ENCODE data around the gene CSF1R. TPM values are rescaled to one million over a fixed set of nuclear protein-coding genes. Genes with fewer than 3 reads are reported as not detected.

Gene CSF1R
- total and polyA plus RNA-seq, 2 of the 4 experiments (the other 2 are of a cell fraction), result 0.14 to 0.36 TPM

DNA sequence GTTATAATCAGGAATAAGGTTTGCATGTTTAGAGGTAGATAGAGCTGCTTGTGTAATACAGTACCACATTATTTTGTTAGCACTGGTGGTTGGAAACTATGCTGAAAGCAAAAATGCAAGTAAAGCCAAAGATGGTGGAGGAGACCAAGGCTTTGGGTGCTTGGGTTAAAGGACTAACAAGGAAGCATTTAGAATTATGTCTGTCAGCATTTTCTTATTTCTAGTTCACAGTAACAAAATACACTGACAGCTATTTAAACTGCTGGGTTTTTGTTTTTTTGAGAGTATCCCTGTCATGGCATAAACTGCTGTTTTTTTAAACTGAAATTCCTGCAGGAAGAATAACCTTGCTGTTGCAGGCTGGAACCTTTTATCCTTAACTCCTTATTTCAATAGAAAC lies 79.3 kb downstream of the CSF1R start:
- ATAC-seq (ENCODE audit: low read depth) (no peak), DNase-seq (no peak)
- no peak overlapping the region for H3K56ac ChIP-seq (ENCODE audit: extremely low read depth, insufficient read depth, low read length)
- H3K9ac ChIP-seq (ENCODE audit: low read depth, low read length), result no peak overlapping the region
- no peak overlapping the region for H4K8ac ChIP-seq (ENCODE audit: low read depth in 2 of 2, low read length in 2 of 2)
- H3K79me1 ChIP-seq (ENCODE audit: low read depth in 1 of 2, low read length in 2 of 2), result peaks cover 30 to 72% of the 10 kb centered on the region in 2 experiments
- no peak overlapping the region for H3K23ac ChIP-seq (ENCODE audit: low read depth, low read length)
- TF ChIP-seq MAFK (IDR thresholded peaks at IDR 0.05; ENCODE audit: low read depth, low read length), result peak; percentile 70
- TF ChIP-seq NFE2L2 (IDR thresholded peaks at IDR 0.05; ENCODE audit: low read depth, low read length), result no peak
- H2BK120ac ChIP-seq (ENCODE audit: low read depth, low read length), result no peak overlapping the region
- ChIA-PET POLR2A (ENCODE audit: unreplicated experiment) (no interaction called here), CTCF (no interaction called here)
- no peak overlapping the region for H3K27ac ChIP-seq (ENCODE audit: insufficient read depth, low read length)
- no peak overlapping the region for H3K4me2 ChIP-seq (ENCODE audit: low read depth, low read length)
- no peak overlapping the region for H4K91ac ChIP-seq (ENCODE audit: insufficient read depth, low read depth, low read length)
- no peak overlapping the region for H2AK9ac ChIP-seq (replicated peaks; ENCODE audit: low read depth, low read length, poor library complexity)
- H3K4me1 ChIP-seq (ENCODE audit: control insufficient read depth, insufficient read depth, low read length), result no peaks in the 10 kb centered on the region
- no peaks in the 10 kb centered on the region for H3K27me3 ChIP-seq (ENCODE audit: control insufficient read depth, insufficient read depth, low read length)
- peaks cover 31% of the 10 kb centered on the region for H3K36me3 ChIP-seq (ENCODE audit: control insufficient read depth, insufficient read depth, low read length)
- H2BK20ac ChIP-seq (ENCODE audit: low read depth, low read length), result no peak overlapping the region
- H4K5ac ChIP-seq (ENCODE audit: low read depth, low read length), result no peak overlapping the region
- H3K4ac ChIP-seq (ENCODE audit: low read depth, low read length), result no peak overlapping the region
- BruUV-seq (replicated peaks), result no TSS peak
- no peak overlapping the region for H3K18ac ChIP-seq (ENCODE audit: low read depth, low read length)
- dilution Hi-C loops (cut with HindIII; ENCODE audit: low sequenced_read_pairs, unreplicated experiment), result no loop called here
- no peak overlapping the region for H2BK5ac ChIP-seq (ENCODE audit: low read depth, low read length, poor library complexity, severe bottlenecking)
- in situ Hi-C loops (cut with MboI; ENCODE audit: low sequenced_read_pairs), result loop anchor here (10.0 kb wide), 1 partner anchor 208 kb away; no protein-coding TSS in a partner anchor
- H4K20me1 ChIP-seq (ENCODE audit: insufficient read depth, low read length), result peaks cover 24% of the 10 kb centered on the region; the same call in 1 of the 2 replicates
- H2AFZ ChIP-seq (replicated peaks; ENCODE audit: low read length, poor library complexity), result no peak overlapping the region
- H2AK5ac ChIP-seq (ENCODE audit: low read depth, low read length), result no peak overlapping the region
- H2BK15ac ChIP-seq (ENCODE audit: low read depth, low read length), result no peak overlapping the region
- no peak overlapping the region for H3K4me3 ChIP-seq (ENCODE audit: insufficient read depth, low read depth, low read length)
- H3K9me1 ChIP-seq (ENCODE audit: insufficient read depth, low read length), result peaks cover 7% of the 10 kb centered on the region; the same call in 1 of the 2 replicates
- H3K9me3 ChIP-seq (ENCODE audit: control insufficient read depth, insufficient read depth, low read length), result no peaks in the 10 kb centered on the region
- intact Hi-C loops (cut with micrococcal nuclease), result loop anchor here (10.0 kb wide), 2 partner anchors 348 to 428 kb away; partner anchors contain the start of gene TCOF1
- no peak overlapping the region for H3K14ac ChIP-seq (replicated peaks; ENCODE audit: low read depth, low read length)
